ENCODE results near the gene GPR183. TPM values are rescaled to one million over a fixed set of nuclear protein-coding genes. Genes with fewer than 3 reads are reported as not detected.
"Not testable (repeated sequence)": the region's sequence is repeated elsewhere in the genome, so short reads cannot be mapped to it uniquely, and the experiment has no call there.

GPR183 gene
- total RNA-seq, 4 donors from 2014 or later: 2.3 to 13.7 (median 9.1) TPM

GRCh38 chr13:99255271-99255670, 51.9 kb downstream of the GPR183 start:
- no peak overlapping the region for H3K4me3 ChIP-seq (ENCODE audit: low read depth, poor library complexity, severe bottlenecking)
- DNase-seq (ENCODE audit: low spot score in 2 of 2): no peak
- WGBS, 2 donors: 88 to 89% methylated on average over 10 of the region's 10 CpGs
- TF ChIP-seq POLR2A (IDR thresholded peaks at IDR 0.05) (no peak), CTCF (IDR thresholded peaks at IDR 0.05) (no peak)
- intact Hi-C loops (cut with DNase I; ENCODE audit: low total_unique reads): no loop called here

GRCh38 chr13:99254830-99255229, 52.4 kb downstream of the GPR183 start:
- intact Hi-C loops (cut with DNase I; ENCODE audit: low total_unique reads): no loop called here
- TF ChIP-seq POLR2A (IDR thresholded peaks at IDR 0.05): no peak
- TF ChIP-seq CTCF (IDR thresholded peaks at IDR 0.05): no peak
- no peak overlapping the region for H3K4me3 ChIP-seq (ENCODE audit: low read depth, poor library complexity, severe bottlenecking)
- 85 to 87% methylated on average over 14 of the region's 14 CpGs for WGBS, 2 donors
- DNase-seq (ENCODE audit: low spot score in 2 of 2): no peak

- no peak for TF ChIP-seq CTCF (IDR thresholded peaks at IDR 0.05)
- TF ChIP-seq POLR2A (IDR thresholded peaks at IDR 0.05): no peak
- 81 to 84% methylated on average over 4 of the region's 4 CpGs for WGBS, 2 donors
- no peak overlapping the region for H3K4me3 ChIP-seq (ENCODE audit: low read depth, poor library complexity, severe bottlenecking)
- no peak for DNase-seq (ENCODE audit: low spot score in 2 of 2)
- intact Hi-C loops (cut with DNase I; ENCODE audit: low total_unique reads): no loop called here
These were observed 55.3 kb downstream of the GPR183 start for GRCh38 chr13:99251921-99252320.

GRCh38 chr13:99250982-99251825, 56.0 kb downstream of the GPR183 start:
- no peak for TF ChIP-seq CTCF (IDR thresholded peaks at IDR 0.05)
- TF ChIP-seq POLR2A (IDR thresholded peaks at IDR 0.05): no peak
- intact Hi-C loops (cut with DNase I; ENCODE audit: low total_unique reads): no loop called here
- DNase-seq (ENCODE audit: low spot score in 2 of 2): no peak
- WGBS, 2 donors: 90 to 92% methylated on average over 5 of the region's 5 CpGs
- no peak overlapping the region for H3K4me3 ChIP-seq (ENCODE audit: low read depth, poor library complexity, severe bottlenecking)

GRCh38 chr13:99249606-99250005, 57.6 kb downstream of the GPR183 start:
- DNase-seq (ENCODE audit: low spot score in 2 of 2); intact Hi-C loops (cut with DNase I; ENCODE audit: low total_unique reads); H3K4me3 ChIP-seq (ENCODE audit: low read depth, poor library complexity, severe bottlenecking): not testable (repeated sequence)
- WGBS, 2 donors: 98% methylated on average over 2 of the region's 2 CpGs

- 97 to 100% methylated on average over 3 of the region's 3 CpGs for WGBS, 2 donors
- H3K4me3 ChIP-seq (ENCODE audit: low read depth, poor library complexity, severe bottlenecking); DNase-seq (ENCODE audit: low spot score in 2 of 2); intact Hi-C loops (cut with DNase I; ENCODE audit: low total_unique reads): not testable (repeated sequence)
These were observed 58.0 kb downstream of the GPR183 start for GRCh38 chr13:99249178-99249577.

- WGBS, 2 donors: 88 to 100% methylated on average over 1 of the region's 1 CpG
- DNase-seq (ENCODE audit: low spot score in 2 of 2): no peak
- intact Hi-C loops (cut with DNase I; ENCODE audit: low total_unique reads): no loop called here
- TF ChIP-seq POLR2A (IDR thresholded peaks at IDR 0.05) (no peak), CTCF (IDR thresholded peaks at IDR 0.05) (no peak)
- H3K4me3 ChIP-seq (ENCODE audit: low read depth, poor library complexity, severe bottlenecking): no peak overlapping the region
These were observed 61.1 kb downstream of the GPR183 start for GRCh38 chr13:99246100-99246499.
